Caki2 (cell line): ENCODE data around the gene GGACT. TPM values are rescaled to one million over a fixed set of nuclear protein-coding genes. Genes with fewer than 3 reads are reported as not detected.
A peak's percentile ranks its signal among the peaks of the same experiment; 100 is the strongest.
"Not testable (repeated sequence)": the region's sequence is repeated elsewhere in the genome, so short reads cannot be mapped to it uniquely, and the experiment has no call there.

ENCODE experiments used
- DNase-seq: peaks from one replicate; pipeline ENCODE4 v3.0.0-alpha.2; 2015; ENCODE audit warnings: low read depth
- in situ Hi-C: cut with HindIII; loops from 2 replicates; pipeline ENCODE4 v1.10.0; 2016; ENCODE audit warnings: low sequenced_read_pairs, low pct_unique_long_range_greater_than_20kb, mixed read lengths
- total RNA-seq: library from RNA; depleted of rRNA; stranded (reverse); fragments of >200 nt; shearing (Covaris generic); gene quantifications from 2 replicates; pipeline ENCODE4 v1.2.3, GENCODE V29; 2014; ENCODE audit warnings: low replicate concordance

GGACT gene
- total RNA-seq, 1 experiment from 2014 or later, result 4.7 TPM

- in situ Hi-C loops, result no loop called here
- no peak for DNase-seq
Measured at GRCh38 chr13:100604918-100605710, 16.5 kb upstream of the GGACT start.

GRCh38 chr13:100602493-100603111, 14.0 kb upstream of the GGACT start:
- in situ Hi-C loops, result no loop called here
- DNase-seq, result no peak

- no peak for DNase-seq
- in situ Hi-C loops, result no loop called here
Measured at GRCh38 chr13:100601716-100602115, 13.1 kb upstream of the GGACT start.

DNA sequence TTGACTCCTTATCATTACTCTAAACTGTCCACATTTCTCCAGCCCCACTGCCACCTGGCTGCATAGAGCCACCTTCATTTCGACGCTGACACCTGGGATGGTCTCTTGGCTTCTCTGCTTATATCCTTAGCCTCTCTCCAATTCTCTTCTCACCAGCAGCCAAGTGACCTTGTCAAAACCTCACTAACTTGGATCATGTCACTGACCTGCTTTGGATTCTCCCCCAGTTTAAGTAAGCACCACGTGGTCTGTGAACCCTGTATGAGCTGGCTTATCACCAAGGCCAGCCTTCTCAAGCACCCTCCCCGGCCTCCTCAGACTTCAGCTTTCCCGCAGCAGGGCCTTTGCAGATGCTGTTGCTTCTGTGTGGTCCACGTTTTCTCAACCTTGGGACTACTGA, 12.3 kb upstream of the GGACT start:
- in situ Hi-C loops, result no loop called here
- no peak for DNase-seq

GRCh38 chr13:100600461-100600860, 11.9 kb upstream of the GGACT start:
- DNase-seq, result no peak
- in situ Hi-C loops, result no loop called here

DNA sequence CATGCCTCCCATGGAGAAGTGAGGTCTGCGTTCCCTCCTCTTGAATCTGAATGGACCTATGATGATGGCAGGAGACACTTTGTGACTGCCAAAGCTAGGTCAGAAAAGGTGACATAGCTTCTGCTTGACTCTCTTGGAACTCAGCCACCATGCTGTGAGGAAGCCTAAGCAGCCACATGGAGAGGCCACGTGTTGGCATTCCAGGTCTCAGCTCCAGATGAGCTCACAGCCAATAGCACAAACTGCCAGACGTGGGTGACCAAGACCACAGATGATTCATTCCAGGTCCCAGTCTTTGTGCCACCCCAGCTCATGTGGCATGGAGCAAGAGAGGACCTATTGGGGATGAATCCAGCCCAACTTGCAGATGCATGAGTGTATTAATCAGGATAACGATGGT, 8.7 kb upstream of the GGACT start:
- in situ Hi-C loops, result no loop called here
- DNase-seq, result peak; percentile 2

- in situ Hi-C loops, result no loop called here
- DNase-seq, result no peak
Measured at GRCh38 chr13:100596516-100596915, 7.9 kb upstream of the GGACT start.

DNA sequence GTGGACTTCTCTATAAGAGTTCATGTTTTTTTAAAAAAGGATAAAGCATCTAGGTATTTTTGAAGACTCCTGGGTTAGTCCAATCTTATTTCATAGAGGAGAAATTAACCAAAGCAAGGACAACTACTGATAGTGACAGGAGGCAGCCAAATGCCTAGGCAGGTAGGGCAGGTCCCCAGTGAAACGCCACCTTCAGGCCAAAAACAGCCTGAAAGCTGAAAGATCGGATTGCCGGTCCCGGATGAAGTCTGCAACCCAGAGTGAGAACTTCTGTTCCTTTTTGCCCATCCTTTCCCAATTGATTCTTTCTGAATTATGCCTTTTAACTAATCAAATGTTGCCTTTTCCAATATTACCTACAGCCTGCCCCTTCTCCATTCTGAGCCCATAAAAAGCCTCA, 6.1 kb upstream of the GGACT start:
- DNase-seq, result no peak
- in situ Hi-C loops, result no loop called here

DNA sequence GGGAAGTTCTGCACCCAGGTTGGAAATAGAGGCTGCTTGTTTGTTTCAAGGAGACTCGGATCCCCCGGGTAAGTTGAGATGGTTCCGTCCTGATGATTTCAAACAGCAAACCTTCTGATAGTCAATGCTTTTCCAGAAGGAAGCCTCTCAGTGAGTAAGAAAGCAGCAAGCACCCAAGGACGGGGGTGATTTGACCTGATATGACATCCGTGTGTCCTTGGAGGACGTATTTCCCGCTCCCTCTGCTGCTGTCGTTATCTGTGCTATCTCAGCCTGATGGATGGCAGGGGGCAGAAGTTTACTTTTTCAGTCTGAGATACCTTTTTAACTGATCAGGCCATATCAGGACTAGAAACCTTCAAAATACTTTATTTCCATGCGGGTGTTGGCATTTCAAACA, 5.7 kb upstream of the GGACT start:
- in situ Hi-C loops, result no loop called here

DNA sequence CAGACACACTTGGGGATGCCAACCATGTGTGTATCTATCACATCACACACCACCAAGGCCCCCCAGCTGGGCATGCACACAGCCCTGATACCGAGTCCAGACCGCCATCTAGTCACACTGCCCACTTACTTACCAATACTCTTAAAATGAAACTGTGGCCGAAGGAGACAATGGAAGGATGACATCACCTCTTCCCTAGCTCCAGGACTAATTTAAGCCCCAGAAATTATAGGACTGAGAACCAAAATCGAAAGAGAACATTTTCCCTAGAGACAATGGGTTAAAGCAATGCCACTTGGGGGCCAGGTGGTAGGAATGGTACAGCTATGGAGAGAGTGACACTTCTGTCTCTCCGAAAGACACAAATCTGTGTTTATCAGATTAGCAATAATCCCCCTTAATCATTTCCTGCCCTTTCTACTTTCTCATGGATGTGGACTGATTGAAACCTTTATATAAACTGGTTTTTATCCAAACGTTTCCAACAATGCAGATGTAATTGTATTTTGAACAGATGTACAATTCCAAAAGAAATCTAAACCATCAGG, 663 bp upstream of the GGACT start:
- in situ Hi-C loops, result no loop called here
- DNase-seq, result no peak

More for the DNA sequence above, 5.7 kb upstream of the GGACT start:
- no peak for DNase-seq

DNA sequence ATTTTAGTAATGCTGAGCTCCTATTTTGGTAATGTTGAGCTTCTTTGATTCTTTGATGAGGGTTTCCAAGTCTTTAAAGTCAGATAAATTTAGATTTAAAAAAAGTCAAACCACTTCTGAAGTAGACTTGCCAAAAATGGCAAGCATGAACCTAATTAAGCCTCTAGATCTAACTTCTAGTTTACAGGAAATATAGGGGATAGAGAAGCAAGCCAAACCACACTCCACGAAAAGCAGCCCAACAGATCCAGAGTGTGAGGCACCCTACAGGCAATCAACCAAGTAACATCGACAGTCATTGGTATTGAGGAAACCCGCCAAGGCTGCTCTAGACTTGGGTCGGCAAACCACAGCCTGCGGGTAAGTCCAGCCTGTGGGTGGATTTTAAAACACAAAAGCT, 3.7 kb downstream of the GGACT start:
- no peak for DNase-seq
- in situ Hi-C loops, result no loop called here

- in situ Hi-C loops, result no loop called here
- no peak for DNase-seq
Measured at GRCh38 chr13:100581504-100581903, 7.1 kb downstream of the GGACT start.

DNA sequence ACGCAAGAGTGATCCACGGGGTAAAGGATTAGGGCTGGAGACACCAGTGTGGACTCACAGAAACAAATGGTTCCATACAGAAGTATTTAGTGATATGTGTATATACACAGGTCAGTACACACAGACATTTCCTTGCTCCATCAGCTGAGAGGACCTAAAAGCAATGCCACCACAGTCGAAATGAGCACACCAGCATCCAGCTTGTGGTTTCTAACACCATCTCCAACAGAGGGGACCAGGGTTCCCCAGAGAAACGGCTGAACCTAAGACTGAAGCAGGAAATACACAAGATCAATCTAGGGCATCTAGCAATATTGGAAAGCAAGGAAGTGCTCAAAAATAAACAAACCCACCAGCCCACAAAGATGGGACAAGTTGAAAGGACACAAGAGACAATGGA, 7.6 kb downstream of the GGACT start:
- in situ Hi-C loops, result no loop called here
- DNase-seq, result no peak

GRCh38 chr13:100580045-100580444, 8.5 kb downstream of the GGACT start:
- in situ Hi-C loops, result no loop called here
- DNase-seq, result no peak

- in situ Hi-C loops, DNase-seq: not testable (repeated sequence)
Measured at GRCh38 chr13:100577239-100577638, 11.3 kb downstream of the GGACT start.

- in situ Hi-C loops, result no loop called here
- no peak for DNase-seq
Measured at GRCh38 chr13:100573121-100573520, 15.5 kb downstream of the GGACT start.

DNA sequence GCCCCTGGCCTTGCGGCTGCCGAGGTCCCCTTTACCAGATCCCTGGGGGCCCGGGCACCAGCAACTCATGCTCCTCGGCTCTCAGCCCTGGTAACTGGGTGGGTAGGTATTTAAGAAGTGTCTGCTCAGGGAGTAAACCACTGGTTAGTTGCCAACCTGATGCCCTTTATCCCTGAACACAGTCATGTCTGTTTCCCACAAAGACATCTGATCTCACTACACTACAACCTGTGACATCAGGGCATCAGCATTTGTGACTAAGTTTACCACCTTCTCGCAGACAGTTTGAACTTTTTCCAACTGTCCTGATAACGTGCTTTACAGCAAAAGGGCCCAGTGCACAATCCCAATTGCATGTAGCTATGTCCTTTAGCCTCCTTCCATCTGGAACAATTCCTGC, 22.0 kb downstream of the GGACT start:
- DNase-seq, result no peak
- in situ Hi-C loops, result no loop called here

- in situ Hi-C loops, result no loop called here
- no peak for DNase-seq
Measured at GRCh38 chr13:100565286-100565685, 23.3 kb downstream of the GGACT start.

DNA sequence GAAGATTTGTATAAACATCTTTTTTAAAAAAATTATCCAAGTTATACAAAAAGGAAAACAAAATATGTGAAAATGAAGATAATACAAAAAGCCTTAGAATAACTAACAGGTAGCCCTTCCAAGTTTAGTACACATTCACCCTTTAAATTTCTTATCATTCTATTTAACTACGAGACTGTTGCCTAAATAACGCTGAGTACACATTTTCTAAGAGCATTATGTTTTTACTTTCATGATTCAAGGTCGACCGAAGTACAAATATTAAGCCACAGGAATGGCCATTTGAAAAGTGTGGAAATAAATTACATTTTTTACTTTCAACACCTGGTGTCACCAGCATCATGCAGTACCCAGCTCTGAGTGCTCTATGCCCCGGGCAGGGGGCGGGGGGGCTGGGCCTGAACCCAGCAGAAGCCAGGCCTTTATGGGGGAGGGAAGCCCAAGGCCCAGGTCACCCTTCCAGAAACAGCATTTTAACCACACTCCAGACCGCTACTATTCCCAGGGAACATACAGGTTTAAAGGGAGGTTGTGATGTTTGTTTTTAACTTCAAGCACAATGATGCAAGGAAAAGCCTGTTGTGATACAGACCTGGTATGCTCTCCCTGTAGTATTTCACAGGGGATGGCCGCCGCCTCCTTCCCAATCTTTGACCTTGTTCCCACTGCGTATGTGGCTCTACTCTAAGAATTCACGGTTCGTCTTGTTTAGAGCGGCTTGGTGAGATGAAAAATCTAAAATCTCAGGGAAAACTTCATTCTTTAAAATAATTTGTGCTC, 24.0 kb downstream of the GGACT start:
- DNase-seq, result no peak
- in situ Hi-C loops, result no loop called here
